ENCODE results near the gene MAP3K2. TPM values are rescaled to one million over a fixed set of nuclear protein-coding genes. Genes with fewer than 3 reads are reported as not detected.

MAP3K2 gene
- total and polyA plus RNA-seq, 2 donors (not counting 3 experiments of a cell fraction or from before 2014, with no cell fraction given) = 3.4 to 25.7 TPM

DNA sequence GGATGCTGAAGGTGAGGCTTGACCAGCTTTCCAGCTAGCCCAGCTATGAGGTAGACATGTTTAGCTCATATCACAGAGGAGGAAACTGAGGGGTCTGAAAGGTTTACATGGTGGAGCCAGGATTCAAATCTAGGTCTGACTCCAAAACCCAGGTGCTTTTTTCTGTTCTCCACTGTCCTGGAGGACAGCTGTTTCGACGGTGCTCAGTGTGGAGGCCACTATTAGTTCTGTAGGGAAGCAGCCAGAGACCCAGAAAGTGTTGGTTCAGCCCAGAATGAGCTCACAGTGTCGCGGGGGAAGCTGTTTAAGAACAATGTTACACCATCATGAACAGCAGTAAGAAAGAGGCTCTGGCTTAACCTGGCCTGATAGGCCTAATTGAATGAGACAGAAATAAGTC, 41.5 kb upstream of the MAP3K2 start:
- H3K27me3 ChIP-seq (ENCODE audit: control insufficient read depth in 2 of 2, insufficient read depth in 2 of 2, low read length in 2 of 2) = no peaks in the 10 kb centered on the region
- no peaks in the 10 kb centered on the region for H3K79me2 ChIP-seq (ENCODE audit: control insufficient read depth, insufficient read depth, low read length)
- BruUV-seq (replicated peaks) = no TSS peak
- no peaks in the 10 kb centered on the region for H3K36me3 ChIP-seq (ENCODE audit: control insufficient read depth in 2 of 2, extremely low read depth in 1 of 2, insufficient read depth in 2 of 2, low read length in 2 of 2)
- no peak for FAIRE-seq
- no peak overlapping the region for H2AFZ ChIP-seq (ENCODE audit: low read depth, low read length)
- H3K27ac ChIP-seq (ENCODE audit: insufficient read depth, low read depth, low read length) = no peak overlapping the region
- H3K9ac ChIP-seq (replicated peaks; ENCODE audit: extremely low read depth, insufficient read depth, low read length) = no peak overlapping the region
- intact Hi-C loops (cut with micrococcal nuclease) (no loop called here), dilution Hi-C loops (cut with MboI; ENCODE audit: extremely low pct_ligation_motif_present, low sequenced_read_pairs) (no loop called here)
- no peak overlapping the region for H3K4me2 ChIP-seq (ENCODE audit: insufficient read depth, low read length)
- POLR2A ChIA-PET = no interaction called here
- TF ChIP-seq, protein P1, sequence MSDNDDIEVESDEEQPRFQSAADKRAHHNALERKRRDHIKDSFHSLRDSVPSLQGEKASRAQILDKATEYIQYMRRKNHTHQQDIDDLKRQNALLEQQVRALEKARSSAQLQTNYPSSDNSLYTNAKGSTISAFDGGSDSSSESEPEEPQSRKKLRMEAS (IDR thresholded peaks at IDR 0.05; ENCODE audit: insufficient read depth, insufficient read length) = no peak
- TF ChIP-seq POLR2AphosphoS5 (IDR thresholded peaks at IDR 0.05; ENCODE audit: insufficient read depth, low read depth, low read length) = no peak
- TF ChIP-seq, protein P2, sequence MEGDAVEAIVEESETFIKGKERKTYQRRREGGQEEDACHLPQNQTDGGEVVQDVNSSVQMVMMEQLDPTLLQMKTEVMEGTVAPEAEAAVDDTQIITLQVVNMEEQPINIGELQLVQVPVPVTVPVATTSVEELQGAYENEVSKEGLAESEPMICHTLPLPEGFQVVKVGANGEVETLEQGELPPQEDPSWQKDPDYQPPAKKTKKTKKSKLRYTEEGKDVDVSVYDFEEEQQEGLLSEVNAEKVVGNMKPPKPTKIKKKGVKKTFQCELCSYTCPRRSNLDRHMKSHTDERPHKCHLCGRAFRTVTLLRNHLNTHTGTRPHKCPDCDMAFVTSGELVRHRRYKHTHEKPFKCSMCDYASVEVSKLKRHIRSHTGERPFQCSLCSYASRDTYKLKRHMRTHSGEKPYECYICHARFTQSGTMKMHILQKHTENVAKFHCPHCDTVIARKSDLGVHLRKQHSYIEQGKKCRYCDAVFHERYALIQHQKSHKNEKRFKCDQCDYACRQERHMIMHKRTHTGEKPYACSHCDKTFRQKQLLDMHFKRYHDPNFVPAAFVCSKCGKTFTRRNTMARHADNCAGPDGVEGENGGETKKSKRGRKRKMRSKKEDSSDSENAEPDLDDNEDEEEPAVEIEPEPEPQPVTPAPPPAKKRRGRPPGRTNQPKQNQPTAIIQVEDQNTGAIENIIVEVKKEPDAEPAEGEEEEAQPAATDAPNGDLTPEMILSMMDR (IDR thresholded peaks at IDR 0.05; ENCODE audit: extremely low read depth in 1 of 2, insufficient read depth in 1 of 2, low read depth in 1 of 2, low read length in 2 of 2) = no peak
- TF ChIP-seq JUN (IDR thresholded peaks at IDR 0.05; ENCODE audit: borderline replicate concordance, insufficient read depth, insufficient read length, low read depth) = no peak
- TF ChIP-seq FOS (IDR thresholded peaks at IDR 0.05; ENCODE audit: borderline replicate concordance, insufficient read depth, low read length) = no peak
- no peak for TF ChIP-seq MYC (IDR thresholded peaks at IDR 0.05; ENCODE audit: low read depth, low read length)
- TF ChIP-seq GATA2 (IDR thresholded peaks at IDR 0.05; ENCODE audit: insufficient read depth, insufficient read length, low read depth, low read length) = no peak
- no peak for TF ChIP-seq EZH2 (IDR thresholded peaks at IDR 0.05; ENCODE audit: borderline replicate concordance, low read depth, low read length, severe bottlenecking)
- no peak for TF ChIP-seq POLR2A (IDR thresholded peaks at IDR 0.05; ENCODE audit: low read depth, low read length)
- H4K20me1 ChIP-seq (replicated peaks; ENCODE audit: control insufficient read depth, extremely low read depth, insufficient read depth, low read length) = no peaks in the 10 kb centered on the region
- no peaks in the 10 kb centered on the region for H3K9me3 ChIP-seq (replicated peaks; ENCODE audit: control insufficient read depth, insufficient read depth, low read length)
- CTCF ChIA-PET = interaction anchor here (3.1 kb wide), 1 partner anchor 13 kb away, joined by 15 read pairs; no protein-coding TSS in a partner anchor
- DNase-seq (ENCODE audit: low read depth, low spot score) = no peak
- H3K4me1 ChIP-seq (ENCODE audit: control insufficient read depth, extremely low read depth, insufficient read depth, low read length) = no peaks in the 10 kb centered on the region
- H3K4me3 ChIP-seq (replicated peaks in 1 of 3; ENCODE audit: insufficient read depth in 1 of 3, low read depth in 1 of 3, low read length in 3 of 3) = no peak overlapping the region
- H3K9me1 ChIP-seq (replicated peaks; ENCODE audit: control insufficient read depth, extremely low read depth, insufficient read depth, low read length) = no peaks in the 10 kb centered on the region
